Measurements from ENCODE around the gene LASP1NB.

Gene LASP1NB

DNA sequence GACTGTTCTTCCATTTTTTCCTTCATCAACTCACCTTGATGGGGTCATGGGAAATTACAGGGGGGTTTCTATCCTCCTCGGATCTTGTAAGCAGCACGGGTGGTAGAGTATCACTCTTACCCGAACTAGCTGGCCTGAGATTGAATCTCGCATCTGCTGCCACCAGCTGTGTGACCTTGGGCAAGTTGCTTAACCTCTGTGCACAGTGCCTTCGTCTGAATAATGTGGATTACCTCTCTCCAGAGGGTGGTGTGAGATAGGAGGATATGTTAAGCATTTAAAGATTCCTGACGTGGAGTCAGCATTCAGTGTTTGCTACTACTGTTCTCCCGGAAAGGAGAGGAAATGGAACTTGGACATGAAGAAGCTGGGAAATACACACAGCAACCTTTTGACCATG is 31.1 kb upstream of the LASP1NB start:
- no peaks in the 10 kb centered on the region for H3K9me3 ChIP-seq (ENCODE audit: insufficient read depth in 2 of 2, low read depth in 1 of 2, low read length in 1 of 2)
- ChIA-PET CTCF (ENCODE audit: partially characterized antibody) (interaction anchor here (0.6 to 1.5 kb wide), 6 partner anchors 12 to 132 kb away, joined by 3 to 5 read pairs (median 4); partner anchors contain the start of gene LASP1NB), POLR2A (ENCODE audit: partially characterized antibody) (interaction anchor here (0.6 to 2.0 kb wide), 9 partner anchors 9 to 131 kb away, joined by 3 to 14 read pairs (median 4); partner anchors contain the start of genes LASP1 and RPL23)
- no peaks in the 10 kb centered on the region; the same call in 1 of the 2 replicates for H3K79me1 ChIP-seq (ENCODE audit: low read depth, low read length)
- H2BK120ac ChIP-seq (replicated peaks; ENCODE audit: low read depth, low read length) = no peak overlapping the region
- H3K9ac ChIP-seq (replicated peaks in 1 of 4; ENCODE audit: extremely low read depth in 1 of 4, low read depth in 3 of 4, low read length in 3 of 4) = no peak overlapping the region
- no peak overlapping the region for H3K18ac ChIP-seq (ENCODE audit: extremely low read depth, low read length)
- H2BK15ac ChIP-seq (ENCODE audit: low read length) = no peak overlapping the region
- H4K5ac ChIP-seq (ENCODE audit: insufficient read length, low read depth, low read length) = no peak overlapping the region
- H3K4me1 ChIP-seq (replicated peaks in 1 of 4; ENCODE audit: control insufficient read depth in 3 of 4, insufficient read depth in 4 of 4, low read length in 3 of 4) = peaks cover 0 to 7% (median 3%) of the 10 kb centered on the region in 4 experiments; a peak in 5 of 7 replicates
- DNase-seq (ENCODE audit: low read depth in 1 of 2, low spot score in 2 of 2) = no peak
- H3K4ac ChIP-seq (replicated peaks; ENCODE audit: insufficient read length, low read depth, low read length) = no peak overlapping the region
- H3K23ac ChIP-seq (ENCODE audit: insufficient read length) = no peak overlapping the region
- peaks cover 0 to 13% of the 10 kb centered on the region in 2 experiments for H4K20me1 ChIP-seq (replicated peaks in 1 of 2; ENCODE audit: control insufficient read depth in 1 of 2, insufficient read depth in 2 of 2, low read length in 2 of 2)
- no peak overlapping the region for H2AK5ac ChIP-seq (ENCODE audit: low read depth, low read length)
- H2BK5ac ChIP-seq (ENCODE audit: low read depth, low read length) = no peak overlapping the region
- H4K8ac ChIP-seq (ENCODE audit: extremely low read depth, insufficient read depth, low read length) = no peak overlapping the region
- H3K4me3 ChIP-seq (ENCODE audit: extremely low read depth in 1 of 4, insufficient read depth in 2 of 4, low read depth in 3 of 4, low read length in 4 of 4) = no peak overlapping the region
- H3K14ac ChIP-seq (ENCODE audit: insufficient read length) = no peak overlapping the region
- no peak overlapping the region for H3K4me2 ChIP-seq (ENCODE audit: insufficient read depth in 1 of 2, low read depth in 2 of 2, low read length in 2 of 2)
- H4K91ac ChIP-seq (replicated peaks; ENCODE audit: insufficient read length, low read length) = no peak overlapping the region
- peaks cover 0 to 4% of the 10 kb centered on the region in 2 experiments; a peak in 1 of 4 replicates for H3K79me2 ChIP-seq (ENCODE audit: control insufficient read depth in 1 of 2, insufficient read depth in 2 of 2, low read length in 2 of 2)
- peaks cover 4 to 28% (median 20%) of the 10 kb centered on the region in 4 experiments for H3K36me3 ChIP-seq (ENCODE audit: control insufficient read depth in 2 of 4, insufficient read depth in 4 of 4, low read length in 3 of 4)
- no peak overlapping the region for H3K56ac ChIP-seq (replicated peaks; ENCODE audit: insufficient read length, low read depth, low read length)
- no peaks in the 10 kb centered on the region for H3K27me3 ChIP-seq (replicated peaks in 1 of 4; ENCODE audit: control insufficient read depth in 3 of 4, extremely low read depth in 1 of 4, insufficient read depth in 3 of 4, low read length in 3 of 4)
- no peak overlapping the region for H2BK20ac ChIP-seq (ENCODE audit: low read length)
- H2BK12ac ChIP-seq (ENCODE audit: low read depth, low read length) = no peak overlapping the region
- H2AFZ ChIP-seq (ENCODE audit: low read length) = no peak overlapping the region
- 85% methylated on average over 7 of the region's 7 CpGs; no CpG with 5 or more reads in 1 of the 2 experiments for WGBS, 2 experiments (ENCODE audit: extremely low coverage in 1 of 2, insufficient coverage in 1 of 2, insufficient read length in 1 of 2, insufficient replicate concordance in 2 of 2, low coverage in 1 of 2, low lambda C conversion rate in 2 of 2, missing lambda C conversion rate in 1 of 2)
- no peak for FAIRE-seq
- H3K27ac ChIP-seq (ENCODE audit: low read depth, low read length) = no peak overlapping the region
- H3K23me2 ChIP-seq (ENCODE audit: low read depth, low read length) = no peaks in the 10 kb centered on the region
- TF ChIP-seq SIRT6 (IDR thresholded peaks at IDR 0.05; ENCODE audit: low read length) (no peak), BACH1 (IDR thresholded peaks at IDR 0.05; ENCODE audit: low read length) (no peak), KDM5A (IDR thresholded peaks at IDR 0.05; ENCODE audit: low read length) (no peak), TAF7 (optimal IDR thresholded peaks at IDR 0.05; ENCODE audit: borderline replicate concordance, low read depth, low read length) (no peak), ZNF274 (IDR thresholded peaks at IDR 0.05; ENCODE audit: borderline replicate concordance, extremely low read depth, low read length) (no peak), SIN3A (conservative IDR thresholded peaks at IDR 0.05 in 1 of 2, IDR thresholded peaks at IDR 0.05 in 1 of 2; ENCODE audit: low read depth in 1 of 2, low read length in 2 of 2) (no peak), KDM4A (IDR thresholded peaks at IDR 0.05; ENCODE audit: low read depth, low read length, severe bottlenecking) (no peak), RNF2 (IDR thresholded peaks at IDR 0.05; ENCODE audit: borderline replicate concordance, low read depth, low read length, missing control alignments, poor library complexity, severe bottlenecking) (no peak), ASH2L (IDR thresholded peaks at IDR 0.05; ENCODE audit: low read length) (no peak), NANOG (IDR thresholded peaks at IDR 0.05; ENCODE audit: insufficient read depth, low read depth, low read length, poor library complexity, severe bottlenecking) (no peak), GABPA (IDR thresholded peaks at IDR 0.05; ENCODE audit: borderline replicate concordance, insufficient read depth, low read length) (no peak), RAD21 (IDR thresholded peaks at IDR 0.05 in 1 of 2, conservative IDR thresholded peaks at IDR 0.05 in 1 of 2; ENCODE audit: low read depth in 2 of 2, low read length in 2 of 2) (no peak)
